Stimulated activated CD8-positive, alpha-beta memory T cell treated with anti-CD3 and anti-CD28 coated beads, Interleukin-15, amount 100 ng/mL, for 1 hour (primary cell): ENCODE measurements around the gene ACAD8.
A peak's percentile ranks its signal among the peaks of the same experiment; 100 is the strongest.
"Not testable (repeated sequence)": the region's sequence is repeated elsewhere in the genome, so short reads cannot be mapped to it uniquely, and the experiment has no call there.

Experiments used
- DNase-seq: peaks from one replicate; pipeline ENCODE4 v3.0.0-alpha.2; 2020; ENCODE audit warnings: low read depth

The ACAD8 gene

DNA sequence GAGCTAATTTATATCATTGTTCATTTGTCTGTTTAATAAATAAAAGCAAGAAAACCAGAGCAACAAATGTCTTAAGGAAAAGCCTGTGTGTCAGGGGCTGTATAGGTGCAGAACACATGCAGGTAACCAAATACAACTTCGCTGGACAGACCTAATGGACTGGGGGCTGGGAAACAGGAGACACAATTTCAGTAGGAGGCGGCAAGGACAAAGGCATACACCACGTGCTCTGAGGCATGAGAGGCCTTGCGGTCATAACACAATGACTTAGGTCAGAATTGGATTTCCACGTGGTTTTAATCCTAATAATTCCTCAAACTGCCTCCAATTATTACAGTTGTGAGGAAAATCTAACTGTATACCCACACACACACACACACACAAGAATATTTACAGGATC lies 14.1 kb downstream of the ACAD8 start:
- no peak for DNase-seq

DNA sequence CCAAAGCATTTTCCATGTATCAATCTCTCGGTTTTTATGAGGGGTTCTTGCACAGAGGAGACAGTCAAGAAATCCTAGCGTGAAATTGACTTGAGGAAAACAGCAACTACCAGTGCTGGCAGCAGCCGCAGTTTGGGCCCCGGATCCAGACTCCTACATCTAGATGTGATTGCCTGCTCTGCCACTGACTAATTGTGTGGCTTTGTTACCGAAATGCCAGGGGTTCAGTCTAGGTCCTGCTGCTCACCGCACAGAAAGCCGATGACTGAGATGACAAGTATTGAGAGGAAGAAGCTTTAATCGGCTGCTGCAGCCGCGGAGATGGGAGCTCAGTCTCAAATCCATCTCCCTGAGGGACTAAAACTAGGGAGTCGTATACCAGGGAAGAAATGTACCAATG lies 14.6 kb downstream of the ACAD8 start:
- DNase-seq: no peak

DNA sequence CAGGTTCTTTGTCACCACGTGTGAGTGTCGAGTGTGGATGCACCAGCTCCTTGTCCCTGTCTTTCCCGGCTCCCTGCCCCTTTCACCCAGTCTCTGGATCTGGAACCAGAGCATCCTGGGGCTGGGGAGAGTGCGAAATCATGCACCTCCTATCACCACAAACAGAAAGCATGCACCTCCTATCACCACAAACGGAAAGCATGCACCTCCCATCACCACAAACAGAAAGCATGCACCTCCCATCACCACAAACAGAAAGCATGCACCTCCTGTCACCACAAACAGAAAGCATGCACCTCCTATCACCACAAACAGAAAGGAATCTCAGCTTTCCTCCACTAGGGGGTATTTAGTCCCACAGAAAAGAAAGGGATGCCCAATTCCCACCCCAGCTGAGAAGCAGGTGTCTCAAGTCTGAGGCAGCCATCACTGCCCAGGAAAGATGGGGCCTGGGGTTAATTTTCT lies 16.9 kb downstream of the ACAD8 start:
- no peak for DNase-seq

DNA sequence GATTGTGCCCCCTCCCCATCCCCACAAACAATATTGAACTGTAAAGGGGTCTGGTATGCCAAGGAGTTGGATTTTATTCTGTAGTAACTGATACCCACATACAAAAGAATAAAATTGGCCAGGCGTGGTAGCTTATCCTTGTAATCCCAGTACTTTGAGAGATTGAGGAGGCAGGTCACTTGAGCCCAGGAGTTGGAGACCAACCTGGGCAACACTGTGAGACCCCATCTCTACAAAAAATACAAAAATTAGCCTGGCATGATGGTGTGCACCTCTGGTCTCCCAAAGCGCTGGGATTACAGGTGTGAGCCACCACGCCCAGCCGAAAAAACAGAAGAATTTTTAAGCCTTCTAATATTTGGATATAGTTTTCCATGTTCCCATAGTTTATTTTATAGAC lies 18.6 kb downstream of the ACAD8 start:
- no peak for DNase-seq

DNA sequence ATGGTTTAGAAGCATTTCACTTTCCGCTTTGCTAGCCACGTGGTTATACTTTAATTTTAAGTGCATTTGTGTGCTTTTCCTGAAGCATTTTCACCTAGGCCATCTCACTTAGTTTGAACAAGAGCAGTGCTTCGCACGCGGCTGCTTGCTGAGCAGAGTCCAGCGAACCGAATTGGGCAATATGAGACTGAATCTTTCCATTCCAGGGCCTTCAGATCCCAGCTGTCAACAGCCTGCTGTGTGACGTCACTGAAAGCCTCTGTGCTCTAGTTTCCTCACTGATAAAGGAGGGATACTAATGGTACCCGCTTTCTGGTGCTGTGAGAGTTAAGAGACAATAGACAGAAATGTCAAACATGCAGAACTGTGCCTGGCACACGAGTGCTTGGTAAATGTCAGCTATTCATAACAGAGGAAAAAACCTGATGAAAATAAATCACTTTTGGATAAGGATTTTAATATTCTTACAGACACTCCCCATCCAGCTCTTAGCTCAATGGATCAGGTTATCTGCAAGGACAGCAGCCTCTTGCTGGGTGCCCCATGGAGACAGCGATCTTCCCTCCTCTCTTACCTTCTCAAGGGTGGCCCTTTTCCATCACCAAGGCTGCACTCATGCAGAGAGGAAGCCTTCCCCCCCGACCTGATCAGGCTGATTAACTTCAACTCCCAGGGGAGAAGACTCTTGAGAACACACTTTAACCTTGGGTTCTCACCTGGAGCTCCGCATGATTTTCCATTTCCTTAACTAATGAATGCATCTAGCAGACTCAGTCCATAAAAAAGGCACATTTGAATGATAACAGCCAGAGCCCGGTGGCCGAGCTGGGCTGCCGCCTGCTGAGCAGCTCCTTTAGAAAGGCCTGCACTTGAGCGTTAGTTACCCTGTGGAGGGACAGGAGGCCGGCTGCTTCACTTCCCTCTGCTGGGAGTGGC lies 19.3 kb downstream of the ACAD8 start:
- no peak for DNase-seq

DNA sequence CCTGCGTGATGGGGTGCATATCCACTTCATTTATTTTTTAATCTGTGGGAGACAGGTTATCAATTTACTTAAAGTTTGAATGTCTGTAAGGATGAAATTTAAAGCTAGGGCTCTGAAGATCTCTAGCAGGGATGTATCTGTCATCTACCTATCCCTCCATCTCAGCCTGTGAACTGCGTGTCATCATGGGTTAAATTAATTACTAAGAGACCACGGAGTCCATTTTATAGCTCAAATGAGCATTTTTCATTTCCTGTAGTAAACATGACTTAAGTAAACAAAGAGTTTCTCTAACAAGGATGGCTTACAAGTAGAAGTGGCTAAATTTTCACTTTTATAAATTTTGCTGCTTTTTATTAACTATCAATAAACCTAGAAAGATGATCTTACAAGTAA lies 19.9 kb downstream of the ACAD8 start:
- no peak for DNase-seq

DNA sequence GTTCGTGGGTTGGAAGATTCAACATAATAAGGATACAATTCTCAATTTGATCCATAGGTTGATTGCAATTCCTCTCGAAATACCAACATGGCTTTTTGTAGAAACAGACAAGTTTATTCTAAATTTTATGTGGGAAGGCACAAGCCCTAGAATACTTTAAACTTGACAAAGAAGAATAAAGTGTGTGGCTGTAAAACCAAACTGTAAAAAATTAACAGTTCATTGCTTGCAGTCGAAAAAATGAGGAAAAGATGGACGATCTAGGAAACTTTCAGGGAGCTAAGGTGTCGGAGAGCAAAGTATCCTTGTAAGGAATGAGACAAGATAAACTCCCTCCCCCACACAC lies 21.8 kb downstream of the ACAD8 start:
- no peak for DNase-seq

DNA sequence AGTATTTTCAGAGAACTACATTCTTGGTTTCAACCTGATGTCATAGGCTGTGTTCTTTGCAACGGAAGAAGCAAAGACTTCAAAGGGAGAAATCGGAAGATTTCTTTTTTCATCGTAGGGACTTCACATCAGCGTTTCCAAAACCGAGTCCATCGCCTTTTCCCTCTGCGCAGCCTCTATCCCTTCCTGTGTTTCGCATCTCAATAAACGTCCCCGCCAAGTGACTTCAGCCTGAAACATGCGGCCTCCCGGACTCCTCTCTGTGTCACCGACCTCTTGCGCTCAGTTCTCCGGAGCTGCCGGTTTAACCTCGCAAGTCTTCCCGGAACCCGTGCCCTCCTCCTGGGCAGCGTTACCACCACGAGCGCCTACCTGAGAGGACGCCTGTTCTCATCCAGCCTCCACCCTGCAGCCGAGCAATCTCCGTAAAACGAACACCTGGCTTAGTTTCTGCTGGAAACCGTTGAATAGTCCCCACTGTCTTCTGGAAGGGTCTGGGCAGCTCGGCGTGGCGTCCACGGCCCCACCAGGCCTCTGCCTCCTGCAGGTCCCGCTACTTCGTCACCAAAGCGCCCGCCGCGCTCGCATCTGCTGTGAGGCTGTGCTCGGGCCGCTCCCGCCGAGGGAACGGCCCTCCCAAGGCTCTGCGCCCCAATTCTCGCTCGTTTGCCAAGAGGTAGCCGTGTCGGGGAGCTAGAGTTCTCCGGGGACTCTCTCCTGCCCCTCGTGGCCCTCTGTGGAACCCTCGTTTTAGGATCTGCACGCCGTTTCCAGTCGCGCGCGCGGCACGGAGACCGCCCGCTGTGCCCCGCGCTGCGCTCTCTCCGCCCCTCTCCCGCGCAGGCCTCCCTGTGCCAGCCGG lies 22.4 kb downstream of the ACAD8 start, which contains the start of gene GLB1L3:
Gene GLB1L3, plus strand, starts transcription at position 846 of the 862 bp plus-strand sequence. CDS start 362 bp downstream, outside the sequence.
- peak; percentile 60 for DNase-seq

DNA sequence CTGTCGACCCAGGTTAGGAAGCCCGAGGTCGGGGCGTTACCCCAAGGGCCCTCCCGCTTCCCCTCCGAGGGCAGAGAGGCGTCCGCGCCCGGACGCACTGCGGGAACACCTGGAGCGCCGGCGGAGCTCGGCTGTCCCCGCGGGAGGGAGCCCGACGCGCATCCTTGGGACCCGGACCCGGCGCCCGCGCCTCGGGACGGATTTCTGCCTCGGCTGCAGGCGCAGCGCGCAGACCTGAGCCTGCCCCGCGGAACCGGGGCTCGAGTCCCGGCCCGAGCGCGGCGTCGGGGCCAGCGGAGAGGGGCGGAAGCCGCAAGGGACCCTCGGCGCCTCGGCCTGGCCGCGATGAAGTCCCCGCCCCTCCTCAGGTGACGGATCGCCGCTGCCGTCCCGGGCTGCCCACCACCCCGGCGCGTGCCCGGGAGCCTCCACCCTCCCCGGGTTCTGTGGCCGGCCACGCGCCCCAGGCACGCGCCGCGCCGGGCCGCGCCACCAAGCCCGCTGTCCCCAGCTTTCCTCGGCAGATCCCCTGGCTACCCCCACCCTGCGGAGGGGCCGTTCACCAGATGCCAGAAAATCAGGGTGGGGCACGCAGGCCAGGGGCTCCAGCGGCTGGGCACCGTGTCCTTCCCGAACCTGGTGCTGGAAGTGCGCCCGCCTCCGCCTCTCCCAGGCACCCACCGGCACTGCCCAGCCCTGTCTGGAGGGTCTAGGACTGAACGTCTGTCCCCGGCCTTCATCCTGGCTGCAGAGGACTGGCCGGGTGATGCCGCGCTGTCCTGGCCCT lies 23.2 kb downstream of the ACAD8 start:
- no peak for DNase-seq

DNA sequence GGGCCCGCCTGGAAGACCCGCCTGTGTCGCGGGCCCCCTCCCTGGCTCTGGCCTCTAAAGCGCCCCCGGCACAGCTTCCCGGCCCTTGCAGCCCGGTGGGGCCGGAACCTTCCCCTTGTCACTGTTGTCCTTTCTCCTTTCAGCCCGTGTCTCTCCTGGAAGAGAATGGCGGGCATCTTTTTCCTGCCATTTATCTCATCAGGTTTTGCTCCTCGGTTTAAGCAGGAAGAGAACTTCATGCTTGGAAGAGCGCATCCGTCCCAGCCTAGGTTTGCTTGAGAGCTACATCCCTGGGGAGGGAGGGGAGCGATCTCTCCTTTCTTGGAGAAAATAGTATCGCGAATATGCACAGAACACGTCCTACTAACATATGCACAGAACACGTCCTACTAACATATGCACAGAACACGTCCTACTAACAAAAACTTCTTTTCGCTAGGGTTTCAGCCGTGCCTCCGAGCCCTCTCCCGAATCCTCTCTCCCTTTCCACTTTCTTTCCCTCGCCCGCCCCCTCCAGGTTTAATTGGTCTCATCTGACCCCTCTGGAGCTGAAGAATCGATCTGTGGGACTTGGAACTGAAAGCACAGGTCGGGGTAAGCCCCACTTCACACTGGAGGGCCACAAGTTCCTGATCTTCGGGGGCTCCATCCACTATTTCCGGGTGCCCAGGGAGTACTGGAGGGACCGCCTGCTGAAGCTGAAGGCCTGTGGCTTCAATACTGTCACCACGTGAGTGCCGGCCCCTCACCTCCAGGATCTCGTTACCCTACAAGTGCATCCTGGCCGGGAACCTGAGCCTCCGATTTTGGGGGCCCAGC lies 24.0 kb downstream of the ACAD8 start:
- no peak for DNase-seq

DNA sequence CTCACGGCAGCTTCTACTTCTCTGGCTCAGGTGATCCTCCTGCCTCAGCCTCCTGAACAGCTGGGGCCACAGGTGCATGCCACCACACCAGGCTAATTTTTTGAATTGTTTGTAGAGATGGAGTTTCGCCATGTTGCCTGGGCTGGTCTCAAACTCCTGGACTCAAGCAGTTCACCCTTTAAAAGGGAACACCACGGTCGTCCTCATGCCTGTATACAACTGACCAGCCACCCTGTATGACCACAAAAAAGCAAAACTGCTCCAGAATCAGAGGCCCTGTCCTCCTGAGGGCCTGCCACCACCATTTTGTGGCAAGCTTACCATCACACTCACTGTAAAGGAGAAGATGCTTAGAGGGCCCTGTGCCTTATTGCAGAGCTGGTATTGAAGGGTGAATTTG lies 25.0 kb downstream of the ACAD8 start:
- DNase-seq: no peak

DNA sequence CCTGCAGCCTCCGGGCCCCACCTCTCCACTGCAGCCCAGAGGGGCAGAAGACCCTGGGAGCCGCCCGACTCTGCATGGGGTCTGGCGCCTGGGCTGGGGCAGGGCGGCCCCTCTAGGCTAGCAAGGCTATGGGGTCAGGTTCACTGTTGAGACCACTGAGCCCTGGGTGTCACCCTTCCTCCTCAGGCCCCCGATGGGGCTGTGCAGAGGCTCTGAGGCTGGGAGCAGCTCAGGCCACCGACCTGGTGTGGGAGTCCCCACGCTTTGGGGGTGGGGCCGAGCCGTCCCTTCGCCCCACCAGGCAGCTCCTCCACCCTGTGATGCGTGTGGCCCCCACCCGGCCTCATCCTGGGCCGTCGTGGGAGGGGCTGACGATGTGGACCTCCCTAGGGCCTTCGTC lies 28.3 kb downstream of the ACAD8 start:
- DNase-seq: not testable (repeated sequence)

DNA sequence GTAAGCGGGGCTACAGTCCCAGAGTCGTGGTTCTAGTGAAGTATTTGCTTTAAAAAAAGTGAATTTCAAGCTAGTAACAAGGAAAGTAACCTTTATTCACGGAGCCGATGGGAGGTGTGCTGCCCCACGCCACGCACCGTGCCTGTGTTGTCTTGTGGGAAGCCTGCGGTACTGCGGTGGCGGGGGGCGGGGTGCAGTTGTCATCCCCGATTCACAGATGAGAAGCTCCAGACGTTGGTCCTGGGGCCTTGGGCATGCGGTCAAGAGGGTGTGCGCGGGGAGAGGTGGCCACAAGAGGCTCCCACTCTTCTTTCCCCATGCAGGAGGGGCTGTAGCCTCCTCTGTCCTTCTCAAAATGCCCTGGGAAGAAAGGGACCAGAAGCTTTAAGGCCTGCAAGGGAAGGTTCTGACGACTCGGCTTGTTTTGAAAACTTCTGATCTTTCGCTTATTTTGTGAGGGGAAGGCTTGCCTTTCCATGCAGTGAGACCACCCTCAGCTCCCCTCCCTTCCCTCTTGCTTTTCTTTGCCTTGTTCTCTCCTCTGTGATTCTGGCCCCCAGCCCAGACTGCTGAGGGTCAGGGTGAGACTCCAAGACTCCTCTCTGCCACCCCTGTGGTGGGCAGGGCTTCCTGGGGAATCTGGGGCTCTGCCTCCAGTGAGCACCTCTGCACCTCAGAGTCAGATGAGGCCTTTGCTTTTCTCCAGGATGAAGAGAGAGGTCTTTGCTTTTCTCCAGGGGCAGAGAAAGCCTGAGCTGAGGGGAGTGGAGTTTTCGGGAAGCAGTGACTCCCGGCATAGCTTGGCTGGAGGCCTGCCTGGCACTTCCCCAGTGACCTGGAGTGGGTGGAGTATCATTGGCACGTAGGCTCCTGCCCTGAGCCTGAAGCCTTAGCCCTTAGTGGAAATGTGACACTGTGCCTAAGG lies 29.0 kb downstream of the ACAD8 start:
- no peak for DNase-seq

DNA sequence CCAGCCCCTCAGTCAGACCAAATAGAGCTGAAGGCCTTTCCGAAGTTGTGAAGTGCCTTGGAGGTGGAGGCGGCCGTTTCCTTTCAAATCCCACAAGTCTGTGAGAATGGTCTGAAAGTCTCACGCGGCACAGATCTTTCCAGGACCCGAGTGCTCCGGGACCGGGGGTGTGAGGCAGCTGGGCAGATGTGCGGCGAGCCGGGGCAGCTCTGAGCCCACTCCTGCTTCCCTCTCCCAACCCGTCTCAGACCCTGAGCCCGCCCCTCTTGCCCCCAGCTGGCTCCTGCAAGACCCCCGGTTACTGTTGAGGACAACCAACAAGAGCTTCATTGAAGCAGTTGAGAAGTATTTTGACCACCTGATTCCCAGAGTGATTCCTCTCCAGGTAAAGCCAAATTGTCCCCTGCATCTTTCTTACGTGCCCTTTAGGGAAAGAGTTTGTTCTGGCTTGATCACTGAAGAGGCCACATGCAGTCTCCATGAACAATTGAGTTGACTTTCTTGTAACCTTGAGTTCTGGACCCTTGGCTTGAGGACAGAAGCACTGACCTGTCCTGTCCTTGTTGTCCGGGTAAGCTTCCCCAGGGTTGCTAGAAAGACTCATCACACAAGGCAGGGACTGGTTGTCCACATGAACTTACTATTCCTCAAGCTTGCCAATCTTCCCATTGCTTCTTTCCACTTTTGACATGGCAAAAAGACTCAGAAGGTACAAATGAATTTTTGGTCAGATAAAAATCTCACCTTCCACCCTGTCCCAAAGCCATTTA lies 30.3 kb downstream of the ACAD8 start:
- DNase-seq: no peak

DNA sequence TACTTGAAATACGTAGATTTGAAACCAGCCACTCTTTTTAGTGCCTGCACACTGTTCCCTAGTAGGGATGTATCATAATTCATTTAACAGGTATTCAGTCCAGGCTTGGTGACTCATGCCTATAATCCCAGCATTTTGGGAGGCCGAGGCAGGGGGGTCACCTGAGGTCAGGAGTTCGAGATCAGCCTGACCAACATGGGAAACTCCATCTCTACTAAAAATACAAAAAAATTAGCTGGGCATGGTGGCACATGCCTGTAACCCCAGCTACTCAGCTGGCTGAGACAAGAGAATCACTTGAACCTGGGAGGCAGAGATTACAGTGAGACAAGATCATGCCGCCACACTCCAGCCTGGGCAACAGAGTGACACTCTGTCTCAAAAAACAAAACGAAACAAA lies 31.0 kb downstream of the ACAD8 start:
- DNase-seq: not testable (repeated sequence)

DNA sequence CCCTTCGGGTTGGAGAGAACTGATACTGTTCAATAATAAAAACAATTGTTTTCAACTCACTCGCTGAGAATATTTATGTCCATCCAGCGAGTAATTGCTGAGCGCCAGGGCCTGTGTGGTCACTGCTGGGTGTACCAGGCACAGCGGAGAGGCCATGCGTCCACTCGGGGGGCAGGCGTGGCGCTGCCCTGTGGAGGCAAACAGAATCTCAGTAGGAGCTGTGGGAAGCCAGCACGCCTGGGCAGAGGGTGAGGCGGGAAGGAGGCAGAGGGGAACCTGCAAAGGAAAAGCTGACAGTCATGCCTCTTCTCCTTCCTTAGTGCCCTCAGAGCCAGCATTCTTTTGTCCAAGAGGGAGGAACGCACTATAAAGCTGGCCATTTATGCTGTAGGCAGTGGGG lies 34.2 kb downstream of the ACAD8 start:
- no peak for DNase-seq

DNA sequence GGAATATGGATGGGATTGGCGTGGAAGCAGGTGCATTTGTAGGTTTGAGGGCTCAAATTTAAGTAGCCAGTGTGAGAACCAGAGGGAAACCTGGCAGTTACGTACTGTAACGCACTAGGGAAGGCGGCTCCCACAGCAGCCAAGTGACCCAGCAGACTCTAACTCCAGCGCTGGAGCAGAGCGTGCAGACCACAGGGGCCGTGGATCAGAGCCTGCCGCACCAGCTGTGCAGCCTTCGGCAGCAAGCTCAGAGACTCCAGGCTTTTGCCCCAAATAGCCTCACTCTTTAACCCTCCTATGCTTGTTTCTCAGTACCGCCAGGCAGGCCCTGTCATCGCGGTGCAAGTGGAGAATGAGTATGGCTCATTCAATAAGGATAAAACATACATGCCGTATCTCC lies 35.1 kb downstream of the ACAD8 start:
- DNase-seq: no peak

DNA sequence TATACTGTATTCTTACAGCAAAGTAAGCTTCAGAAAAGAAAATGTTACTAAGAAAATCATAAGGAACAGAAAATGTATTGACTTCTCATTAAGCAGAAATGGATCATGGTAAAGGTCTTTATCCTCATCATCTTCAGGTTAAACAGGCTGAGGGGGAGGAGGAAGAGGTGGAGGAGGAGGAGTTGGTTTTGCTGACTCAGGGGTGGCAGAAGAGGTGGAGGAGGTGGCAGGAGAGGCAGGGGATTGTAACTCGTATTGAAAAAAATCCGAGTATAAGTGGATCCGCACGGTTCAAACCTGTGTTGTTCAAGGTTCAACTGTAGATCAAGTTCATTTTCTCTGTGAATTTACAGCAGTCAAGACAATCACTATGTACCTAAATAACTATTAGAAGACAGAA lies 35.8 kb downstream of the ACAD8 start:
- DNase-seq: no peak

DNA sequence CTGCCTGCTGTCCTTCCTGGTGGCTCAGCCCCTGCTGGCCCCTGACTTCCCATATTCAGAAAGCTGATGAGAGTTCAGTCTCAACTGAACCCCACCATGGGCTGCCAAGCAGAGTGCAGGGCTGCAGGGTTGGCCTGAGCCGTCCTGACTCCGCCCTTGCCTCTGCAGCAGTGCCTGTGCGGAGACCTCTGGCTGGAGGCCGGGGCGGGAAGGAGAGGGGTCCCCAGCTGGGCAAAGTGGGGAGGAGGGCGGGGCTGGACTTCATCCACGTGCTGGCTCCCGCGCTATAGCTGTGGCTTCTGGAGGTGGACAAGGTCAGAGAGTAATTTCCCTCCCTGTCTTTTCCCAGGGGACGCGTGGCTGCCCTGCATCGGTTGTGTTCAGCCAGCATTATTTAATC lies 36.4 kb downstream of the ACAD8 start:
- DNase-seq: no peak
